Posterior cingulate gyrus (tissue), 11 donors: ENCODE data around the gene XPO4.
A peak's percentile ranks its signal among the peaks of the same experiment; 100 is the strongest.
"Not testable (repeated sequence)": the region's sequence is repeated elsewhere in the genome, so short reads cannot be mapped to it uniquely, and the experiment has no call there.

Experiments used
- DNase-seq, 10 donors: peaks; one replicate each; pipeline versions ENCODE4 v3.0.0 to v3.0.0-alpha.2; 2020 to 2021; ENCODE audit warnings: mixed read lengths in 3 of 10
- intact Hi-C: fragments of 100-400 bp; cut with DNase I; formaldehyde crosslinking; loops from one replicate; pipeline ENCODE4 v1.15.1; 2023

XPO4 gene

GRCh38 chr13:20901668-20902437 is 693 bp downstream of the XPO4 start:
- intact Hi-C loops, result no loop called here

DNA sequence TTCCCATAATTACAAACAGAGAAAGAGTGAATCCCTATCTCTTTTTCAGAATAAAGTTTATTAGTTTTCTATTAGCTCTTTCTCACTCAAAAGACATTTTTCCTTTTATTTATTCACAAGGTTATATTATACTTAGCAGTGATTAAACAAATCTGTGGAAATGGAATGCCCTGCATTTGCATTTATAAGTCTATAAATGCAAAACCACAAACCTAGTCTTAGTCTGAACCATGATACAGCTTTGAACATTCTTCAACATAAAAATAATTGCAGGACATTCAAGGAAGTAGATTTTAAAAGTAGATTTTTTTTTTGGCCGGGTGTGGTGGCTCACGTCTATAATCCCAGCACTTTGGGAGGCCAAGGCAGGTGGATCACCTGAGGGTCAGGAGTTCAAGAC is 8.3 kb downstream of the XPO4 start:
- no peak for DNase-seq
- intact Hi-C loops, result no loop called here

More at GRCh38 chr13:20901668-20902437, 693 bp downstream of the XPO4 start:
- peak in 1 of 10 donors; percentile 12 for DNase-seq

- no peak for DNase-seq
- intact Hi-C loops, result no loop called here
Measured at GRCh38 chr13:20891768-20892167, 10.8 kb downstream of the XPO4 start.

DNA sequence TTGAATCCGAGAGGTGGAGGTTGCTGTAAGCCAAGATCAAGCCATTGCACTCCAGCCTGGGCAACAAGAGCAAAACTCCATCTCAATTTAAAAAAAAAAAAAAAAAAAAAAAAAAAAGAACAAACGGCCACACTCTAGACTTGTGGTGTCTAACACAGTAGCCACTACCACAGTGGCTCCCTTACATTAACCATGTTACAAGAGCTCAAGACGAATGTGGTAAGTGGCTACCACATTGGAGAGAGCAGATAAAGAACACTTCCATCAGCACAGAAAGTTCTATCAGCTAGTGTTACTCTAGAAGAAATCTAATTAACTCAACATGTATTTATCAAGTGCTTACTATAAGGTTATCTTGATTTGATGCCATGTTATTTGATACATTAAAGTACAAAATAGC is 11.5 kb downstream of the XPO4 start:
- no peak for DNase-seq

GRCh38 chr13:20890540-20890939 is 12.0 kb downstream of the XPO4 start:
- intact Hi-C loops, result not testable (repeated sequence)
- DNase-seq, result peak in 1 of 10 donors; percentile 29

More for the DNA sequence above, 11.5 kb downstream of the XPO4 start:
- intact Hi-C loops, result no loop called here

DNA sequence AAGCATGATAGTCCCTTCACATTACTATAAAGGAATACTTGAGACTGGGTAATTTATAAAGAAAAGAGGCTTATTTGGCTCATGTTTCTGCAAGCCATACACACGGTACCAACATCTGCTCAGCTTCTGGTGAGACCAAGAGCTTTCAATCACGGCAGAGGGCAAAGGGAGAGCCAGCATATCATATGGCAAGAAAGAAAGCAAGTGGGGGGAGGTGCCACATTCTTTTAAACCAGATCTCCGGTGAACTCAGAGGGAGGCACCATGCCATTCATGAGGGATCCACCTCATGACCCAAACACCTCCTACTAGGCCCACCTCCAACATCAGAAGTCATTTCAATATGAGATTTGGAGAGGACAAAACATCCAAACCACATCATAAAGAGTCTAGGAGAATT is 20.3 kb downstream of the XPO4 start:
- intact Hi-C loops, result no loop called here

GRCh38 chr13:20877902-20878301 is 24.6 kb downstream of the XPO4 start:
- intact Hi-C loops, result no loop called here
- no peak for DNase-seq

More for the DNA sequence above, 20.3 kb downstream of the XPO4 start:
- DNase-seq, result no peak

- intact Hi-C loops, DNase-seq: not testable (repeated sequence)
Measured at GRCh38 chr13:20876802-20877201, 25.7 kb downstream of the XPO4 start.

DNA sequence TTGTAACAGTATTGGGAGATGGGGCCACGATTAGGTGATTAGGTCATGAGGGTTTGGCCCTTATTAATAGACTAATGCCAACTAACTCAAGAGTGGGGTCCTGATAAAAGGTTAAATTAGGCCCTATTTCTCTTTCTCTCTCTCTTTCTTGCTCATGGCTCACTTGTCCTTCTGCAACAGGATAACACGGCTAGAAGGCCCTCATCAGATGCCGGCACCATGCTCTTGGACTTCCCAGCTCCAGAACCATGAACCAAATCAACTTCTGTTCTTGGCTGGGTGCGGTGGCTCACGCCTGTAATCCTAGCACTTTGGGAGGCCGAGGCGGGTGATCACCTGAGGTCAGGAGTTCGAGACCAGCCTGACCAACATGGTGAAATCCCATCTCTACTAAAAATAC is 28.1 kb downstream of the XPO4 start:
- intact Hi-C loops, result not testable (repeated sequence)

GRCh38 chr13:20873348-20873747 is 29.2 kb downstream of the XPO4 start:
- intact Hi-C loops, result no loop called here
- no peak for DNase-seq

More for the DNA sequence above, 28.1 kb downstream of the XPO4 start:
- not testable (repeated sequence) for DNase-seq

- DNase-seq, result no peak
- intact Hi-C loops, result no loop called here
Measured at GRCh38 chr13:20870829-20871228, 31.7 kb downstream of the XPO4 start.

DNA sequence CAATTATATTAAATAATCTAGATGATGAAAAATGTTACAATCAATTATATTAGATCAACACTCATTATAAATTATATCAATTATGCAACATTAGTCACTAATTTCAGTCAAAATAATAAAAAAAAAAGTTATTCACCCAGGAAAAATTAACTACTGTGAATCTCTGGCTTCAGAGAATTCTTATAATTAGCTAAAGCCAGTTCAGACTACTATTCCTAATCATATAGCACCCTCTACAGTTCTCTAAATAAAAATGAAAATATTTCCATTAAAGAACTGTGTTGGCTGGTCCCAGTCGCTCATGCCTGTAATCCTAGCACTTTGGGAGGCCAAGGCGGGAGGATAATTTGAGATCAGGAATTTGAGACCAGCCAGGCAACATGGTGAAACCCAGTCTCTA is 33.0 kb downstream of the XPO4 start:
- DNase-seq, result no peak
- intact Hi-C loops, result loop anchor here (2.0 kb wide), 1 partner anchor 157 kb away; no protein-coding TSS in a partner anchor

DNA sequence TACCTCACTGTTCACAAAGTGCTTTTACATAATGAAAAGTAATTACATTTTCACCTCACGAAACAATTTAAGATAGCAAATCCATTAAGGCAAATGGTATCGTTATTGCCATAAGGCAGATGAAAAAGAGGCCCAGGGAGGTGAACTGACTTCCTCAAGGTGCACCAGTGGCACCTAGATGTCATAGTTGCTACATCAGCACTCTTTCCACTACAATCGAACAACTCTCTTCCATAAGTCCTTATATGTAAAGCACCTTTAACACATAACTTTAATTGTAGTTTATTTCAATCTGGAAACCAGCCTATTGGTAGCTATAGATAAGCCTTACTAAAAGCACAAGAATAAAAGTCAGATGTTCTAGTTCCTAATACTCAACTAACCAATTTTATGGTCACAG is 35.1 kb downstream of the XPO4 start:
- no peak for DNase-seq
- intact Hi-C loops, result no loop called here

DNA sequence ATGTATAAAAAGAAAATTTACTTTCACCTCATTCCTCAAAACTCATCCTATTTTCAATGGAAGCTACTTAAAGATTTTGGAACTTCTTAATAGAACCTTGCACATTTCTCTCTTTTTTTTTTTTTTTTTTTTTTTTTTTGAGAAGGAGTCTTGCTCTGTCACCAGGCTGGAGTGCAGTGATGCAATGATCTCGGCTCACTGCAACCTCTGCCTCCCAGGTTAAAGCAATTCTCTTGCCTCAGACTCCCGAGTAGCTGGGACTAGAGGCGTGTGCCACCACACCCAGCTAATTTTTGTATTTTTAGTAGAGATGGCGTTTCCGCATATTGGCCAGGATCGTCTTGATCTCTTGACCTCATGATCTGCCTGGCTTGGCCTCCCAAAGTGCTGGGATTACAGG is 40.9 kb downstream of the XPO4 start:
- intact Hi-C loops, DNase-seq: not testable (repeated sequence)

DNA sequence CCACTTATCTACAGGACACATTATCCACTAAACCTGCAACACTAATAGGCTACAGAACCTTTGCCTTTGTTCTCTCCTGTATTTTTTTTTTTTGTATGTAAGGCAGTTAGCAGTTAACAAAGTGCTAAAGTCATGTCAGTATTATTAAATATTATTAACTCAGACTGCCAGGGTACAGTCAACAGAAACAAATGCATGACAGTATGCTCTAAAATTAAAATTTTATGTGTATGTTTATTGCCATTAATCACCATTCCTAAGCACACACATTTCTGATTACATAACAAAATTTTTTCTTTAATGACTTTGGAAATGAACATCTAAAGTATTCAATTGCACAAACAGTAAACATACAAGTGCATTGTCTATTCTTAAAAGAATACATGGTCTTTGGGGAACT is 41.7 kb downstream of the XPO4 start:
- DNase-seq, result no peak
- intact Hi-C loops, result no loop called here

GRCh38 chr13:20856650-20857049 is 45.9 kb downstream of the XPO4 start:
- no peak for DNase-seq
- intact Hi-C loops, result no loop called here

- intact Hi-C loops, result no loop called here
Measured at GRCh38 chr13:20851844-20852402, 50.6 kb downstream of the XPO4 start.

GRCh38 chr13:20848944-20849343 is 53.6 kb downstream of the XPO4 start:
- intact Hi-C loops, result no loop called here
- DNase-seq, result no peak

More at GRCh38 chr13:20851844-20852402, 50.6 kb downstream of the XPO4 start:
- DNase-seq, result no peak

DNA sequence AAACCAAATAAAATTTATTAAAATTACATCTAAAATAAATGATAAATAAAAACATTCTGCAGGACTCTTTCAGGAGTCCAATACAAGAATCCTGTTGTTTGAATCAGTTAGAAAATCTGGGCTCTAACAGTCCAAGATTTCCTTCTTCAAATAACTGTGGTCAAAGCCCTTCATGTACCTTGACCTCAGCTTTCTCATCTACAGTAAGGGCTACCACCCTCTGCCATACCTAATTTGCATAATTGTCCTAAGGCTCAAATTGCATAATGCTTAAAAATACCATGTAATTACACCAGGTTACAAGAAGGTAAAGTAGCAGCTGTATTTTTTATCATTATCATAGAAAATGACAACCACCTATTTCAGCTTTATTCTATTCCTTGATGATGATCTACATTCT is 54.3 kb downstream of the XPO4 start:
- intact Hi-C loops, result no loop called here

GRCh38 chr13:20847296-20847695 is 55.2 kb downstream of the XPO4 start:
- intact Hi-C loops, result no loop called here
- no peak for DNase-seq

More for the DNA sequence above, 54.3 kb downstream of the XPO4 start:
- DNase-seq, result no peak

GRCh38 chr13:20843166-20843565 is 59.4 kb downstream of the XPO4 start:
- intact Hi-C loops, result loop anchor here (5.0 kb wide), 1 partner anchor 279 kb away; no protein-coding TSS in a partner anchor
- DNase-seq, result no peak

DNA sequence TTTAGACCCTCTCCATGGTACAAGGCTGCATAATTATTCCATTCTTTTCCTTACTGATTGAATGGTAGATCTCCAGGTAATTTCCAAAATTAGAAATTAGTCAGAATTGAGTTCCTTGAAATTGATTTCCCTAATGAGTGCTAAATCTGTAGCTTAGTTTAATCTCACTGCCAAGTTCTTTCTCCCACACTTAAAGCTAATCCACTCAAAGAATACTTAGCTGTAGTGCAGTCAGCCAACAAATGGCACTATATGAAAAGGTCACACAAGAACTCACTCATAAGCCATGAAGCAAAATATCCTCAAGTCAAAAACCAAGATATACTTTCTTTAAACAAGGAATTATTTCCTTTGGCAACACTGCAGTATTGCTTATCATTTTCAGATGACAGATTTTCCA is 62.0 kb downstream of the XPO4 start:
- intact Hi-C loops, result loop anchor here (5.0 kb wide), 1 partner anchor 282 kb away; no protein-coding TSS in a partner anchor
- DNase-seq, result no peak
